AG09319 (cell line): Measurements from ENCODE around the gene PCDH1.
A peak's percentile ranks its signal among the peaks of the same experiment; 100 is the strongest.
"Not testable (repeated sequence)": the region's sequence is repeated elsewhere in the genome, so short reads cannot be mapped to it uniquely, and the experiment has no call there.

Experiments used
- DNase-seq: peaks from one replicate; pipeline ENCODE4 v3.0.0-alpha.2; 2010; ENCODE audit warnings: low read depth; ENCODE audit errors: extremely low read depth
- TF ChIP-seq, protein P1 (sequence below): IDR thresholded peaks from 2 replicates; pipeline ENCODE4 v1.5.1; 2011; ENCODE audit warnings: low read depth, mild to moderate bottlenecking, inconsistent platforms, low read length, moderate library complexity

The PCDH1 gene

DNA sequence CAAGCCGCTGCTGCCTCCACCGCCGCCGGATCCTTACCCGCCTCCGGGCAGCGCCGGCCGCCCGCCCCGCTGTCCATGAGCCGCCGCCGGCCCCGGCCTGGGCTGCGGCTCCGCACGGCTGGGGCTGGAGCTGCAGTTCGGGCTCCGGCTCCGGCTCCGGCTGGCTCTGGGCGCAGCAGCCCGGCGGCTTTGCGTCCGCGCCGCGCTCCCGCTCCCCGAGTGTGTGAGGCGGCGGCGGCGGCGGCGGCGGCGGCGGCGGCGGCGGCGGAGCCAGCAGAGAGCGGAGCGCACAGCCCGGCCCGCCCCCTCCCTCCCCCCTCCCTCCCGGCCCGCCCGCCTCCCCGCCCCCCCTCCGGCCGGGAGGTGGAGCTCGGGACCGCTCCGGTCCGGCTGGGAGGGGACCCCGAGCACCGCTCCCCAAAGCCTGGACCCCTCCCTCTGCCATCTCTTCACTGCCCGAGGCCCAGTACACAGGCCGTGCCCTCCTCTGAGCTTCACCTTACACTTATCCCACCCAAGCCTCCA lies at the start of gene PCDH1:
Gene PCDH1 (minus strand): TSS at position 225 of the 525 bp plus-strand sequence. CDS start 148 bp downstream, at position 77.
- TF ChIP-seq, protein P1, sequence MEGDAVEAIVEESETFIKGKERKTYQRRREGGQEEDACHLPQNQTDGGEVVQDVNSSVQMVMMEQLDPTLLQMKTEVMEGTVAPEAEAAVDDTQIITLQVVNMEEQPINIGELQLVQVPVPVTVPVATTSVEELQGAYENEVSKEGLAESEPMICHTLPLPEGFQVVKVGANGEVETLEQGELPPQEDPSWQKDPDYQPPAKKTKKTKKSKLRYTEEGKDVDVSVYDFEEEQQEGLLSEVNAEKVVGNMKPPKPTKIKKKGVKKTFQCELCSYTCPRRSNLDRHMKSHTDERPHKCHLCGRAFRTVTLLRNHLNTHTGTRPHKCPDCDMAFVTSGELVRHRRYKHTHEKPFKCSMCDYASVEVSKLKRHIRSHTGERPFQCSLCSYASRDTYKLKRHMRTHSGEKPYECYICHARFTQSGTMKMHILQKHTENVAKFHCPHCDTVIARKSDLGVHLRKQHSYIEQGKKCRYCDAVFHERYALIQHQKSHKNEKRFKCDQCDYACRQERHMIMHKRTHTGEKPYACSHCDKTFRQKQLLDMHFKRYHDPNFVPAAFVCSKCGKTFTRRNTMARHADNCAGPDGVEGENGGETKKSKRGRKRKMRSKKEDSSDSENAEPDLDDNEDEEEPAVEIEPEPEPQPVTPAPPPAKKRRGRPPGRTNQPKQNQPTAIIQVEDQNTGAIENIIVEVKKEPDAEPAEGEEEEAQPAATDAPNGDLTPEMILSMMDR, result no peak
- no peak for DNase-seq

DNA sequence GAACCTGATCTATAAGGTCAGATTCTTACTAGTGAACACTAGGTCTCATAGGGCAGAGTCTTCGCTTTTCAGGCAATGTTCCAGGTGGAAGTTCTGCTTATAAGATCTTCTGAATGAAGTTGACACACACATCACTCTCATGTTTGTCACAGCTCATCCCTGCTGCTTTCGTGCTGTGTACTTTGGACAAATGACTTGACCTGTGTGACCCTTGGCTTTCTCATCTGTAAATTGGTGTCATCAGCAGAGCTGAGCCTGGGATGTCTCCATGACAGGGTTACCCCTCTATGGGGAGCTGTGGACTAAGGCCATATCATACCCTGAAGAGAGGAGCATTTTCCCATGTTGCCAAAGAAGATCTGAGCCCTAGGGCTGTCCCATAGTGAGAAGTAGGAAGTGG lies 48.2 kb upstream of the PCDH1 start:
- TF ChIP-seq, protein P1, result no peak
- no peak for DNase-seq

DNA sequence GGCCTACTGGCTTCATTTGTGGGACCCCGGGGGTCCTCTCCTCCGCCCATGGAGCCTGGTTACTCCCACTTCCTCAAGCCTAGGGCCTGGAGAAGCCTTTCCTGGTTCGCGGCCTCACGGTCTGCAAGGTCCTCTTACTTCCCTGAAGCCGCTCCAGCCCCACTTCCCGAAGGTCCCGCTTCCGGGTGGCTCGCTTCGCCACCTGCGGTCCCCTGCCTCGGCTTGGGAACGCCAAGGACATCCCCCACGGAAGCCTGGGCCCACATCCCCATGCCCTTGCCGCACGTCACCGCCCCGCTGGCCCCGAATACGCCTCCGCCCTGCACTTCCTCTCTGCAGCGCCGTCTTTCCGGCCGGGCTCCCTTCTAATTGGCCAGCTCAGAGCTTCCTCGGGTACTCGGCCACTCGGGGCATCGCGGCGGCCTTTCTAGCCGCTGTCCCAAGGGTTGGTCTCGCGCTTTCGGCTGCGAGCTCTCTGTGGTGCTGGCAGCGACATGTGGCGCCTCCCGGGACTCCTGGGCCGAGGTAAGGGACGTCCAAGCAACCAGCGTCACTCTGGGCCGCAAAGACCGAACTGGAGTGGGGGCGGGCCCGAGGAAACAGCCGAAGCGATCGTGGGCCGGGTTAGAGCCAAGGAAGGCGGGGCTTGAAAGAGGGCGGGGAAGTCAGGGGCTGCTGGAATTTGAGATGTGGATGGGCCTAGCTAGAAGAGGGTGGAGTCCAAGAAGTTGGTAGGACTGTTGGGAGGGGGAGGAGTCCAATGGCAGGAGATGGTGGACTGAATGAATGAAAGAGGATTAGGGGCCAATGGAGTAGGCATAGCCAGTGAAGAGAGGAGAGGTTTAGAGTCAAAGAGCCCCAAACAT lies 45.5 kb upstream of the PCDH1 start, which contains the start of gene DELE1:
Gene DELE1 (plus strand): TSS at position 424 of the 866 bp plus-strand sequence. CDS start 71 bp downstream, at position 495.
- TF ChIP-seq, protein P1, result no peak; the same call in 1 of the 2 replicates
- DNase-seq, result peak; percentile 80

DNA sequence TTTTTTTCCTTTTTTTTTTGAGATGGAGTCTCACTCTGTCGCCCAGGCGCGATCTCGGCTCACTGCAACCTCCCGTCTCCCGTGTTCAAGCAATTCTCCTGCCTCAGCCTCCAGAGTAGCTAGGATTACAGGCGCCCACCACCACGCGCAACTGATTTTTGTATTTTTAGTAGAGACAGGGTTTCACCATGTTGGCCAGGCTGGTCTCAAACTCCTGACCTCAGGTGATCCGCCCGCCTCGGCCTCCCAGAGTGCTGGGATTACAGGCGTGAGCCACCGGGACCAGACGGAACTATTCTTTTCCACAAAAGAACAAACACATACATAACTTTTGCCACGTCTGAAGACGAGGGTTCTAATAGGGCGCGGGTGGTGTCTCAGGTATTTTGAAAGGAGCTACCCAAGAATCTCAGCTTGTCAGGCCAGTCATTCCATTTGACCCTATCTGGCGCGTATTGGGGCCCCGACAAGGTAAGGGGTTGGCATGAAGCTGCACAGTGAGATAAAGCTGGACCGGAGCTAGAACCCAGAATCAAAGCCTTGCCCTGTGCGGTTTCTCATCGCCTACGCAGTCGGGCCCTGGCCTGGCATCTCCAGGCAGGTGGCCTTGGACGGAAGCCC lies 44.7 kb upstream of the PCDH1 start:
- DNase-seq, result not testable (repeated sequence)

DNA sequence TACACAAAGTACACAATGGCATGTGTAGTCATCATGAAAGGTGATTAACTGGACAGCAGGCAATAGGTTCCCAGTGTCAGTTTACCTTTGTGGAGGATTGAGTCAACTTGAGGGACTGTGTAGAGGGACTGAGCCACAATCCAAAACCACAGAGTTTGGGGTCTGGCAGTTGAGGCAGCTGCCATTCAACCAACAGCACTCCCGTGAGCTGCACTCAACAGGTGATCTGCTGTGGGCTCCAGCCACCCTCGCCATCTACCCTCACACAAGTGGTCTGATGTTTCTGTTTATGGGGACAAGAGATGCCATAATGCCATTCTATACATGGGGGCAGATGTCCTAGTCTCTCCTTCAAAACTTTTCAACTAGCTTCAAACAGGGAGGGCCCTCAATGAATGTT lies 42.6 kb upstream of the PCDH1 start:
- TF ChIP-seq, protein P1, result no peak
- DNase-seq, result no peak

DNA sequence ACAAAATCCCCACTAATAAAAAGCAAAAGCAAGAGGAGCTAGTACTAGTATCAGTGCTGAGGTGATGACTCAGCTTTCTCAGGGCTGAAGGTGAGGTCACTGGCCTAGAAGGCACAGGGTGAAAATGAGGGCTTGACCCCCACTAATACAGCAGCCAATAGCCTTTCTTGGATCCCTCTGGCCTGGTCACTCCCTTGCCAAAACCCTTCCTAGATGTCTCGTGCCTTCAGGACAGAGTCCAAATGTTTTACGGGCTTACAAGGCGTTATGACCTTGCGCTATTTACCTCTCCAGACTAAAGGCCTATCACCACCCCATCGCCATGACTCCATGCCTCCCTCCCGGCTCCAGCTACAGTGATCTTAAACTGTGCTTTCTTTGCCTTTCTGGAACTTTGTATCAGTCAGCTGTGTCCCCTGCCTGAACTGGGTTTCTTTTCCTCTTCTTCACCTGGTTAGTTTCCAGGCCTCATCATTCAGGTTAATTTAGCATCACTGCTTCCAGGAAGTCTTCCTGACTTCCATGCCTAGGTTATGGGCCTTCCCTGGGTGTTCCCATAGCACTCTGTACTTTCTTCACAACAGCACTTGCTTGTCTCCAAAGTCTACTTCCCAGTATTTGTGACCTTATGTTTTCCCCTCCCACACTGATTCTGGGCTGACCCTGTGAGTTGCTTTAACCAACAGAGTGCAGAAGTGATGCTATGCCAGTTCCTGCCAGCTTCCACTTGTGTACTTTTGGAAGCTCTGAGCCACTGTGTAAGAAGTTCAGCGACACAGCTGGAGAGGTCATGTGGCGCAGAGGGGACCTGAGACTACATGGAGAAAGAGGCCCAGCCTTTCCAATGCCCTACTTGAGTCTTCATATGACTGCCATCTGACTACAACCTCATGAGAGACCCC lies 41.3 kb upstream of the PCDH1 start:
- TF ChIP-seq, protein P1, result no peak
- no peak for DNase-seq

DNA sequence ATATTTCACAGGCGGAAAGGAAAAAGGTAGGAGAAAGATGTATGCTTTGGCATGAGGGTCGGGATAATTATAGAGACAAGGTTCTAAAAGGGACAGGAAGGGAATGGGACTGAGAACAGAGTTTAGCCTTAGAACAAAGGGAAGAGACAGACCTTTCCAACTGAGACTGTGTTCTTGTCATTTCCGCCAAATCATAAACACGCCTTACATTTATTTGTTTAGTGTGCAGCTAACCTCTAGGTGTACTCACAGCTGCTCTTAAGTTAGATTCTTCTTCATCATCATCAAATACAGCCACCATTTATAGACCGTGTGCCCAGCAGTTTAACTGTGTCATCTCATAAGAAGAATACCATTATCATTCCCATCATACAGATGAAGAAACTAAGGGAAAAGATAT lies 39.5 kb upstream of the PCDH1 start:
- TF ChIP-seq, protein P1, result no peak
- no peak for DNase-seq
